ENCODE results near the gene TM7SF2.

Gene TM7SF2

DNA sequence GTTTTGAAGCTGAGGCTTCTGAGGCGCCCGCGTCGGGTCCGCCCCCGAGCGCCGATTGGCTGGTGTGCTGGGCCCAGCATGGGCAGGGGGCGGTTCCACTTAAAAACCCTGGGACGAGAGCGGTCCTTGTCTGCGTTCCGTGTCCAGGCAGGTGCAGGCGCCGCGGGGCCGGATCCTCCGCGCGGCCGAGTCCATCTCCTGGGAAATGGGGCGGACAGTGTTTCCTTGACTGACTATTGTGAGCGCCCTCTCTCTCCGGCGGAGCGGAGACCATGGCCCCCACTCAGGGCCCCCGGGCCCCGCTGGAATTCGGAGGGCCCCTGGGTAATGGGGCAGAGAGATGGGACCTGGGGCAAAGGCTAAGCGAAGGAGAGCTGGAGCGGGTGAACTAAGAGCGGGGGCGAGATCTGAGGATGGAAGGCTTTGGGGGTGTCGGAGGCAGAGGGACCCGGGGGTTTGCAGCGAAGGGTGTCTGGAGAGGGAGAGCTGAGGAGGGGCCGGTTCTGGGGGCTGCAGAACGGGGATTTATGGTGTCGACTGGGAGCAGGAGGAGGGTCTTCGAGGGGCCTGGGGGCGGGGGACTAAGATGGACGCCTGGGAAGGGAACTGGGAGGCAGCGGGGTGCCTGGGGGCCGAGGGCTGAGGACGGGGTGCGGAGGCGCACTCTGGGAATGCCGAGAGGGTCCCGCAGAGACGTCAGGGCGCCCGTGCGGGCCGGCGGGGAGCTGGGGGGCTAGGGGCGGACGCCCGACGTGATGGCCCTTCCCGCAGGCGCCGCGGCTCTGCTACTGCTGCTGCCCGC, at the start of gene TM7SF2:
TSS of gene TM7SF2 (plus strand) at position 129 of the 802 bp plus-strand sequence. CDS start at position 273, 144 bp downstream.
- DNase-seq = peak; percentile 73

GRCh38 chr11:65063532-65063931, 48.1 kb upstream of the TM7SF2 start:
- DNase-seq = no peak

- no peak for DNase-seq
Measured at GRCh38 chr11:65064847-65065240, 46.8 kb upstream of the TM7SF2 start.

- DNase-seq = no peak
Measured at GRCh38 chr11:65065851-65066250, 45.8 kb upstream of the TM7SF2 start.

DNA sequence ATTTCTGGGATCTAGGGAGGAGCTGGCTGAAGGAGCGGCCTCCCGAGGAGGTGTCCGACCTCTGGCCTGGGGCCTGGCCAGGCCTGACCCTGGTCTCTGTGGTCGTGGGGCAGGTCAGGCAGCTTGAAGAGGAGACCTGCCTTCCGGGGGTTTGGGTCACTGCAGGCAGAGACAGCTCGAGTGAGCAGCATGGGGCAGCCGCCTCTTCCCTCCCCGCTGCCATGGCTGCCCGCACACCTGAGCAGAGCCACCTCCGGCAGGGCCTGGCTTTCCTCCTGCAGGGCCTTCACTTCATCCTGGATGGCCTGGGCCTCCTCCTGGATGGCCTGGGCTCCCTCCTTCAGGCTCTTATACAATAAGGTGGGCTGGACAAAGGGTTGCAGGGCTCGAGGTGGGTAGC, 45.4 kb upstream of the TM7SF2 start:
- DNase-seq = no peak

GRCh38 chr11:65066805-65067291, 44.8 kb upstream of the TM7SF2 start:
- no peak for DNase-seq

- no peak for DNase-seq
Measured at GRCh38 chr11:65067446-65067845, 44.2 kb upstream of the TM7SF2 start.

DNA sequence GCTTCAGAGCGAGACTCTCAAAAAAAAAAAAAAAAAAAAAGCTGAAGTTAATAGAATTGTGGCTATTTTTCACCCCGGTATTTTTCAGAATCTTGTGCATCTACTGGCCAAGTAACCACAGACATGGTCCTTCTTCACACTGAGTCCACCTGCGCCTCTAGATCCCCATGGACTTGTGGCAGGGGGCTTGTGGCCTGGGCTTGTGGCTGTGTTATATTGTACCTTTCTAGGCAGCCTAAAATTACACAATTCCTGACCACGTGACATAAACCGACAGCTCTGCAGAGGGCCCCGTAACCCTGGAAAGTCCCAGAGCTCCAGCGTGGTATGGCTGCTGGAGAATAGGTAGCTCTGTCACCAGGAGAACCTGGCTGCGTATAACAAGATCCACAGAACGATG, 42.5 kb upstream of the TM7SF2 start:
- DNase-seq = no peak

DNA sequence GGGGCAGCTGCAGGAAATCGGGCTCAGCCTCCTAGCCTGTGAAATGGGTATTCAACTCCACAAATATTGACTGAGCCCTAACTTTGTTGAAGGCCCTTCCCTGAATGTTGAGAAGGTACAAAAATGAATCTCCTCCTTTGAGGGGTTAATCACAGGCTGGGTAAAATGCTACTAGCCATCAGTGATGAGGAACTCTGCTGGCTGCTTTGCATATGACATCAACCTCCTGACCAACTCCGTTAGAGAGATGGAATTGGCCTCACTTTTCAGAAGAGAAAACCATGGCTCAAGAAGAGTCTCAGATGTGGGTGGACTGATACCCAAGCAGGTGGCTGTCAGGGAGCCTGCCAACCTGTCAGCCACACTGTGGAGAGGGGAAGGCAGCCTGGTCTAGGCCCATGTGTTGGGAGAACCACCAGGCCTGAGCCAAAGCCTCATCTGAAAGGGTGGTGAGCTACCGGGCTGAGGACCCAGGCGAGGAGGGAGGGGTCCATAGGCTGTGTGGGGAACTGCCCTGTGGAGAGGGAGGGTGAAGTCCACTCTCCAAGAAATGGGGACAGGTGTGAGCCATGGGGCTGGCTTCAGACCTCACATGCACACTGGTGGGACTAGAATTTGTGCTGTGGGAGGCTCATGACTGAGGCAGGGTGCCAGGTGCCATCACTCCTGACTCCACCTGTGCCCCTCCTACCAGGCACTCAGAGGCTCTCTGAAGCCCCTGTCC, 39.6 kb upstream of the TM7SF2 start:
- DNase-seq = no peak

- DNase-seq = no peak
Measured at GRCh38 chr11:65072631-65072966, 39.1 kb upstream of the TM7SF2 start.

DNA sequence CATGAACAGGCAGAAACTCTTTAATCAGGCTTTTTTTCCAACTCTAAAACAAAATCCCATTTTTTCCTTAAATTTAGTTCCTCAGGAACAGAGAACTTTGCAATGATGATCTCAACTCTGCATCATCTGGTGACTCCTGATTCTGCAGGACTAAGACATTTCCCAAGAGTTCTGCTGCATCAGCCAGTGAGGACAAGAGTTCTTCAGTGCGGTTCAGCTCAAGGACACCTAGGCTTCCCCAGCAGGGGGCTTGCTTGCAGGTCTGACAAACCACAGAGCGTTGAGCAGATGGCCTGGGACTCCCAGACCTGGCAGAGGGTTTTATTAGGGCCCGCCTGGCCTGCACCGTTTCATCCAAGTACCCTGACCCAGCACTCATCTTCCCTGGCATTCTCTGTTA, 34.2 kb upstream of the TM7SF2 start:
- DNase-seq = no peak

DNA sequence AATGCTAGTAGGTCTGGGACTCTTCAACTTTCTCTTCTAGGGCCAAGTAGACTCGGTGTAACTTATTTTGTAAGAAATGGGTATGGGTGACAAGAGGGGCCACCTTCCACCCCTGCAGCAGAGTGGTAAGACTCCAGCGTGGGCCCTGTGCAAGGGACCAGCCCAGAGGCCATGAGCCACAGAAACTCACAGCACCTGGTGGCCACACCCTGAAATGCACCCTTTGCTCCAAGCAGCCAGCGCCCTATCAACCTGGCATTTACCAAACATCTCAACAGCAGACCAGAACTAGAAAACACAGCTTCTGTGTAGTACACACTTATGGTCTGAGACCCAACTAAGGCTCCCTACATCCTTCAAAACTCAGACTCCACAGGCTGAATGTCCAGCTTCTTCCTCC, 33.5 kb upstream of the TM7SF2 start:
- DNase-seq = peak; percentile 46

- DNase-seq = no peak
Measured at GRCh38 chr11:65078786-65079342, 32.8 kb upstream of the TM7SF2 start.

DNA sequence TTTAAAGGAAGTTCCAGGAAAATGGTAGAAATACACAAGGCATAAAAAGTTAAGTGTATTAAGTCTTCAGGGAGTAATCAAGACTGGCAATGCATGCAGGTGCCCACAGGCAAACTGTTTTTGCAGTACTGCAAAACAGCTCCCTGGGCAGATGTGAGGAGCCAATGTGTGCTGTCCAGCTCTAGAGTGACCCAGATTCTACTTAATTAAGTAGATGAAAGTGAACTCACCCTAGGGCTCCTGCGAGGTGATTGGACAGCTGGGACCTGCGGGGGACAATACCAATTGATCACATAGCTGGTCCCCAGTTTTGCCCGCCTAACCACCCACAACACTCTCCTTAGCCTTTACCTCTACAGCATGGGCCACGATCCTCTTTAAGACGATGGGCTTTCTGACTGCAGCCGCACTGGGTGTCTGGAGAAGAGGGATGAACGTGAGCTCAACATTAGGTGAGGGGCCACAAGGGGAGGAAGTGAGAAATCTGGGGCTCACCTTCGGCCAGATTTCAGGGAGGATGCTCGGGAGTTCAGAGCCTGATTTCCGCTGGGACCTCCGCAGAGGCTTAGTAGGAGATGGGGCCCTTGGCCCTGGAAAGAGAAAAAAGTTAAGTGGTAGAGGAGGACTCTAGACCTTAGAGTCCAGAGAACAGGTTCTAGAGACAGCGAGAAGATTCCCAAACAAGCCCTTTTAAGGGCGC, 28.4 kb upstream of the TM7SF2 start:
- no peak for DNase-seq

GRCh38 chr11:65083834-65084597, 27.7 kb upstream of the TM7SF2 start, which contains the start of the genes CDCA5 and ZFPL1:
CDCA5 (minus strand) TSS chr11:65084040; CDS start chr11:65083978, 62 bp downstream.
ZFPL1 (plus strand) TSS chr11:65084222; CDS start chr11:65084699, 477 bp downstream.
- DNase-seq = peak; percentile 91

DNA sequence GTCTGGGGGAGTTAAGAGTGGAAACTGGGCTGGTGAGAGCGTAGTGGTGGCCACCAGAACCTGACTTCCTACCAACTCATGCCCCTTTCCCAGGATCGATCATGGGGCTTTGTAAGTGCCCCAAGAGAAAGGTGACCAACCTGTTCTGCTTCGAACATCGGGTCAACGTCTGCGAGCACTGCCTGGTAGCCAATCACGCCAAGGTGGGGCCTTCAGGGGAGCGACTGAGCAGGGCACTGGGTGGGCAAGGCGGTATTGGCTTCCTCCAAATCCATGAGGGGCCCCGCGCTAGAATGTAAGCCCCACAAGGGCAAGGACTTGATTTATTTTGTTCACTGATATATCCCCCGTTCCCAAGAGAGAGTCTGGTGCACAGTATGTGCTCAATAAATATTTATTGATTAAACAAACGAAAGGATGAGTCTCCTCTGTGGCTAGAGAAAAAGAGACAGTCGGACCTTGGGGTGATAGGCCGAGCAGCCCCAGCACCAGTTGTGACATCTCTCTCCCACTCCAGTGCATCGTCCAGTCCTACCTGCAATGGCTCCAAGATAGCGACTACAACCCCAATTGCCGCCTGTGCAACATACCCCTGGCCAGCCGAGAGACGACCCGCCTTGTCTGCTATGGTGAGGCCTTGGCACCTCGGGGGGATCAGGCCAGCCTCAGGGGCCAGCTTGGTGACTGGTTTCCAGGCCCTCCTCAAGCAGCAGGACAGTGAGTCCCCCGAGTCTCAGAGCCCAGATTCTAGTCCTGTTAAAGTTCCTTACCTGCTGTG, 26.9 kb upstream of the TM7SF2 start:
- no peak for DNase-seq

DNA sequence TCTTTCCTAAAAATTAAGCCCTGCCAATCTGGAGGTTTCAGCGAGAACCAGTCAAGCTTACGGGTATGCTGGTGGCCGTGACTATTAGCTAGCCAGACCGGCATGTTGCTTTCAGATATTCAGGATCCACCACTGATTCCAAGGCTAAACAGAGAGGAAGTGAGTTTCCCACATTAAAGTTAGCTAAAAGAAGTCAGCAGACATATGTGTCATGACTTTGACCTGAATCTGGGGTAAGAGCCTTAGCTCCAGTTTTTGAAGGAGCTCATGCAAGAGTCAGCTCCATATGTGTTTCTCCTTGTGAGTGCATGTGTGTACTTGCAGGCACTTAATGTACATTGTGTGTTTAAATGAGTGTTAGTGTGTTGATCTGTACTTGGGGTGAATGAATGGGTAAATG, 26.2 kb upstream of the TM7SF2 start:
- no peak for DNase-seq

- no peak for DNase-seq
Measured at GRCh38 chr11:65086809-65087208, 24.9 kb upstream of the TM7SF2 start.

DNA sequence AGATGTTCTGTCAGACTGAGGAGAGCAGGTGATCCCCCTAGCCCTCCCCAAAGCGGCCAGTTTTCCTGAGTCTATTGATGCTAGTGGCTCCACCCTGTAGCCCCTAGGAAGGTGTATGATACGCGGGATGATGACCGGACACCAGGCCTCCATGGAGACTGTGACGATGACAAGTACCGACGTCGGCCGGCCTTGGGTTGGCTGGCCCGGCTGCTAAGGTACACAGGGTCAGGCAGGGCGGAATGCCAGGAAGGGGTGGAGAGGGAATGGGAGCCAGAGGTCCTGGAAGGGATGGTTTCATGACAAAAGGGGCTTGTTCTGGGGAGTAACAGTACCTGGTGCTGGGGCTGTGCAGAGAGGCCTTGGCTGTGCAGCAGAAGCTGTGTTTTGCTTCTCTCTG, 24.5 kb upstream of the TM7SF2 start:
- DNase-seq = no peak

GRCh38 chr11:65087827-65088226, 23.8 kb upstream of the TM7SF2 start:
- no peak for DNase-seq

GRCh38 chr11:65089621-65090020, 22.1 kb upstream of the TM7SF2 start:
- DNase-seq = no peak

- DNase-seq = no peak
Measured at GRCh38 chr11:65090628-65091027, 21.0 kb upstream of the TM7SF2 start.
